Lung (tissue), 12 donors: Measurements from ENCODE around the gene PDIA6. TPM values are rescaled to one million over a fixed set of nuclear protein-coding genes. Genes with fewer than 3 reads are reported as not detected.

ENCODE experiments used
- ATAC-seq: fragments of 200-7000 bp; cut with Tn5 transposase; one replicate; pipeline ENCODE4 v1.9.1; 2020; ENCODE audit warnings: moderate number of reproducible peaks; ENCODE audit not compliant: insufficient read depth, low FRiP score
- DNase-seq, 3 donors: peaks; one replicate each; pipeline ENCODE4 v3.0.0-alpha.2; 2013 to 2017
- H3K27ac ChIP-seq, 2 donors: one replicate each; pipeline ENCODE4 v1.5.1; 2013; ENCODE audit warnings: mild to moderate bottlenecking in 2 of 2, moderate library complexity in 2 of 2, control low read depth in 1 of 2, inconsistent platforms in 1 of 2, low read depth in 1 of 2, low read length in 1 of 2
- H3K27me3 ChIP-seq, 3 donors: one replicate each; pipeline ENCODE4 v1.5.1; 2013; ENCODE audit warnings: low read length in 2 of 3; ENCODE audit not compliant: control insufficient read depth in 3 of 3, insufficient read depth in 3 of 3
- H3K36me3 ChIP-seq, 4 donors: one replicate each; pipeline ENCODE4 v1.5.1; 2013; ENCODE audit warnings: low read length in 4 of 4, mild to moderate bottlenecking in 1 of 4, moderate library complexity in 1 of 4; ENCODE audit not compliant: control insufficient read depth in 4 of 4, insufficient read depth in 4 of 4
- H3K4me1 ChIP-seq, 5 donors: one replicate each; pipeline ENCODE4 v1.5.1; 2013; ENCODE audit warnings: low read length in 5 of 5, mild to moderate bottlenecking in 2 of 5, moderate library complexity in 1 of 5; ENCODE audit not compliant: control insufficient read depth in 5 of 5, insufficient read depth in 5 of 5
- H3K4me3 ChIP-seq: one replicate; pipeline ENCODE4 v1.5.1; 2013; ENCODE audit warnings: mild to moderate bottlenecking, control low read depth, moderate library complexity
- H3K9ac ChIP-seq, 2 donors: one replicate each; pipeline ENCODE4 v1.5.1; 2013; ENCODE audit warnings: low read length in 2 of 2, control low read depth in 1 of 2; ENCODE audit not compliant: insufficient read depth in 1 of 2
- H3K9me3 ChIP-seq, 4 donors: one replicate each; pipeline ENCODE4 v1.5.1; 2013; ENCODE audit warnings: low read length in 3 of 4, mild to moderate bottlenecking in 1 of 4, moderate library complexity in 1 of 4; ENCODE audit not compliant: control insufficient read depth in 4 of 4, insufficient read depth in 3 of 4
- WGBS, 2 donors: extraction: QIAGEN DNeasy Blood & Tissue Kit; methylation state at CpG; one replicate each; pipeline ENCODE4 v1.1.7; 2013; 5-methylcytosine and 5-hydroxymethylcytosine counted together
- polyA plus RNA-seq, 2 donors: library from polyadenylated mRNA; stranded (reverse); fragments of 200-250 nt; gene quantifications; one replicate each; pipeline ENCODE4 v1.2.1, GENCODE V29; 2013
- total RNA-seq, 2 donors: library from RNA; depleted of rRNA in 1 of 2; stranded (reverse); fragments of >200 nt in 1 of 2; gene quantifications; one replicate each; pipeline ENCODE4 v1.2.1, GENCODE V29; 2014 to 2021
- TF ChIP-seq, protein P1 (sequence below): IDR thresholded peaks from 2 replicates; pipeline ENCODE4 v1.5.1; 2012; ENCODE audit warnings: mild to moderate bottlenecking; ENCODE audit errors: control extremely low read depth, extremely low read depth
- donor health status: control.
- donor health status: control.
- donor health status: Bipolar disorder and iron deficiency.
- donor health status: healthy.
- donor health status: DM: yes; HTN: yes; CAD: no.

The PDIA6 gene
- total and polyA plus RNA-seq, 4 donors: 70.1 to 341 (median 189) TPM

DNA sequence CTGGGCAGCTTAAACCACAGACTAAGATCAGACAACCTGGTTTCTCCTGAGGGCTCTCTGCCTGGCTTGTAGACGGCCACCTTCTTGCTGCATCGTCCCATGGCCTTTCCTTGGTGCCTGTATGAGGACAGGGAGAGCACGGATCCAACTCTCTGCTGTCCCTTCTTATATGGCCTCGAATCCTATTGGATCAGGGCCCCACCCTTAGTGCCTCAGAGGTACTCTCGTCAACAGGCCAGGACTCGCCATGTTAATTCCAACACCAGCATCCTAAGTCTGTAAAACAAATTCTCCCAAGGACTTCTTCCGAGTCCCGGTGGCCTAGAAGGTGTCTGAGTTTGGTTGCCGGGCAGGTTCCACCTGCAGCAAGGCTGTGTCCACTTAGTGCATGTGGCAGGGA lies 51.0 kb downstream of the PDIA6 start:
- H3K9me3 ChIP-seq: no peaks in the 10 kb centered on the region
- DNase-seq (no peak), ATAC-seq (no peak)
- TF ChIP-seq, protein P1, sequence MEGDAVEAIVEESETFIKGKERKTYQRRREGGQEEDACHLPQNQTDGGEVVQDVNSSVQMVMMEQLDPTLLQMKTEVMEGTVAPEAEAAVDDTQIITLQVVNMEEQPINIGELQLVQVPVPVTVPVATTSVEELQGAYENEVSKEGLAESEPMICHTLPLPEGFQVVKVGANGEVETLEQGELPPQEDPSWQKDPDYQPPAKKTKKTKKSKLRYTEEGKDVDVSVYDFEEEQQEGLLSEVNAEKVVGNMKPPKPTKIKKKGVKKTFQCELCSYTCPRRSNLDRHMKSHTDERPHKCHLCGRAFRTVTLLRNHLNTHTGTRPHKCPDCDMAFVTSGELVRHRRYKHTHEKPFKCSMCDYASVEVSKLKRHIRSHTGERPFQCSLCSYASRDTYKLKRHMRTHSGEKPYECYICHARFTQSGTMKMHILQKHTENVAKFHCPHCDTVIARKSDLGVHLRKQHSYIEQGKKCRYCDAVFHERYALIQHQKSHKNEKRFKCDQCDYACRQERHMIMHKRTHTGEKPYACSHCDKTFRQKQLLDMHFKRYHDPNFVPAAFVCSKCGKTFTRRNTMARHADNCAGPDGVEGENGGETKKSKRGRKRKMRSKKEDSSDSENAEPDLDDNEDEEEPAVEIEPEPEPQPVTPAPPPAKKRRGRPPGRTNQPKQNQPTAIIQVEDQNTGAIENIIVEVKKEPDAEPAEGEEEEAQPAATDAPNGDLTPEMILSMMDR: no peak
- H3K36me3 ChIP-seq: no peaks in the 10 kb centered on the region
- H3K27ac ChIP-seq: no peak overlapping the region
- H3K4me3 ChIP-seq: no peak overlapping the region
- peaks cover 0 to 3% (median 0%) of the 10 kb centered on the region in 3 donors for H3K27me3 ChIP-seq
- WGBS, 2 donors: 89 to 91% methylated on average over 9 of the region's 9 CpGs
- no peak overlapping the region for H3K9ac ChIP-seq
- H3K4me1 ChIP-seq: peaks cover 0 to 4% (median 0%) of the 10 kb centered on the region in 5 donors

DNA sequence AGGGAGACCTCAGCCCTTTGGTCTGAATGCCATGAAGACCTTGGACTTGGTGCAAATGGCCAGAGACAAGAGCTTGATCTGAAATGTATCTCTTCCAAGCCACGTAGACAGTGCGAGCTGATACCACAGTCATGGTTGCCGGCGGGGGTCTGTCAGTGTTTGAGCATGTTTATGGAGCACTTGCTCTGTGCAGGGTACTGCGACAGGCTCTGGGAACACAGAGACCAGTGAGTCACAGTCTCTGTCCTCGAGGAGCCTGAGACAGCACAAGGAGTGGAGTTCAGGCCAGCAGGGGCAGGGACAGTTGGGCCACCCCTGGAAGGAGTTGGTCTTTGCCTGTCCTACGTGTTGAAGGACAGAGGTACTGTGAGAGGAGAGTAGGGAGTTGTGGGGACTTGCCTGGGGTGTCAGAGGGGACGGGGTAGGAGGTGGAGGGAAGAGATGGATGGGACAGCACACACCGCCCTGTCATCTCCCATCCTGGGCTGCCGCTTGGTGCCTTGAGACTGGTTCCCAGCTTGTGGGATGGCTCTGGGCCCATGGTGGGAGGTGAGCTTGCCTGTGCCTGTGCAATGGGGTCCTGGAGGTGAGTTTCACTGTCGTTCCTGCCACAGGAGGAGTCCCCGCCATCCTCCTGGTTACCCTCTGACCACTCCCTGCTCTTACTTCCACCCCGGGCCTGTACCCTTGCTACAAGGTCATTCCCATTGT lies 51.6 kb downstream of the PDIA6 start:
- Histone ChIP-seq H3K9ac (no peak overlapping the region), H3K9me3 (no peaks in the 10 kb centered on the region), H3K27me3 (peaks cover 0 to 3% (median 0%) of the 10 kb centered on the region in 3 donors), H3K36me3 (no peaks in the 10 kb centered on the region), H3K4me3 (no peak overlapping the region), H3K27ac (no peak overlapping the region), H3K4me1 (peaks cover 0 to 4% (median 0%) of the 10 kb centered on the region in 5 donors)
- TF ChIP-seq, protein P1: no peak
- 87 to 90% methylated on average over 13 of the region's 13 CpGs for WGBS, 2 donors
- DNase-seq (no peak), ATAC-seq (no peak)

DNA sequence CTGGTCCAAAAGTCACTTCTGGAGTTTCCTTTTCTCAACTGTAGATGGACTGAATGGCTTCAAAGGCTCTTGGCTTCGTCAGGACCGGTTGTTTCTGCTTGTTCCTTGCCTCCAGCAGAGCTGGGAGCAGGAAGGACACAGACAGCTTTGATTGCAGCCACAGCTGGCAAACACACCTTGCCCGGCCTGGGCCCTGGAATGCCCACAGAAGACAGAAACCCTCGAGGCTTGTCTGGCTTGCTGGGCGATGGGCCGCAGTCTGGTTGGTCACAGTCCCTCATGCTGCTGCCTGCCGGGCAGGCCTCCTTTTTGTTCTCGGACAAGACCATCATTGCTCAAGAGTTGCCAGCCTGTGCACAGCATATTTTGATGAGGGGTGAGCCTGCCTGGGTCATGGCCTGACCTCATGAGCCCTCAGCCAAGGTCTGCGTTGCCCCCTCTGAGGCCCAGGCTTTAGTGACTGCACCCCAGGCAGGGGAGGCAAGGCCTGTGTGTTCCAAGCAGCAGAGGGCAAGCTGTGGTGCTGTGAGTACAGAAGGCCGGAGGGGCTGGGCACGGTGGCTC lies 53.4 kb downstream of the PDIA6 start:
- ATAC-seq: no peak

More for the DNA sequence above, 53.4 kb downstream of the PDIA6 start:
- H3K36me3 ChIP-seq: no peaks in the 10 kb centered on the region
- H3K27ac ChIP-seq: no peak overlapping the region
- H3K9me3 ChIP-seq: no peaks in the 10 kb centered on the region
- H3K4me1 ChIP-seq: no peaks in the 10 kb centered on the region
- H3K4me3 ChIP-seq: no peak overlapping the region
- DNase-seq: no peak
- TF ChIP-seq, protein P1: no peak
- H3K27me3 ChIP-seq: peaks cover 0 to 3% (median 0%) of the 10 kb centered on the region in 3 donors
- 85 to 91% methylated on average over 11 of the region's 11 CpGs for WGBS, 2 donors
- no peak overlapping the region for H3K9ac ChIP-seq
